ENCODE measurements around the gene MCM8.

DNA sequence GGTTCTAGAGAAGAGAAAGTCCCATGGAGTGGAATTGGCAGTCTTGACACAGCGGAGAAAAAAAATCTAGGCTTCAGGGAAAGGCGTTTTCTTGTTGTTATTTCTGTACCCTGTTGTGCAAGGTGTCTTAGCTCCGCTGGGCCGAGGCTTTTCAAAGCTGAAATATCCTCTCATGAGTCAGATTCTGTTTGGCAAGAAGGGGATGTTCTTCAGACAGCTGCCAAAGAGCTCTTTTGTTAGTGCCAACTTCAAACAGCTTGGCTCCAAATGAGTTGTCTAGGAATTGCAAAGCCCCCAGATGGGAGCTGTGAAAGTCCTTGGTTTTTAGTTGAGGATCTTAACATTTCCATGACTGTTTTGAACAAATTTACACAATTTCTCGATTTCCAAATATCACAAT is 57.8 kb downstream of the MCM8 start:
- TF ChIP-seq, protein P1, sequence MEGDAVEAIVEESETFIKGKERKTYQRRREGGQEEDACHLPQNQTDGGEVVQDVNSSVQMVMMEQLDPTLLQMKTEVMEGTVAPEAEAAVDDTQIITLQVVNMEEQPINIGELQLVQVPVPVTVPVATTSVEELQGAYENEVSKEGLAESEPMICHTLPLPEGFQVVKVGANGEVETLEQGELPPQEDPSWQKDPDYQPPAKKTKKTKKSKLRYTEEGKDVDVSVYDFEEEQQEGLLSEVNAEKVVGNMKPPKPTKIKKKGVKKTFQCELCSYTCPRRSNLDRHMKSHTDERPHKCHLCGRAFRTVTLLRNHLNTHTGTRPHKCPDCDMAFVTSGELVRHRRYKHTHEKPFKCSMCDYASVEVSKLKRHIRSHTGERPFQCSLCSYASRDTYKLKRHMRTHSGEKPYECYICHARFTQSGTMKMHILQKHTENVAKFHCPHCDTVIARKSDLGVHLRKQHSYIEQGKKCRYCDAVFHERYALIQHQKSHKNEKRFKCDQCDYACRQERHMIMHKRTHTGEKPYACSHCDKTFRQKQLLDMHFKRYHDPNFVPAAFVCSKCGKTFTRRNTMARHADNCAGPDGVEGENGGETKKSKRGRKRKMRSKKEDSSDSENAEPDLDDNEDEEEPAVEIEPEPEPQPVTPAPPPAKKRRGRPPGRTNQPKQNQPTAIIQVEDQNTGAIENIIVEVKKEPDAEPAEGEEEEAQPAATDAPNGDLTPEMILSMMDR (optimal IDR thresholded peaks at IDR 0.05 in 1 of 3, IDR thresholded peaks at IDR 0.05 in 1 of 3, conservative IDR thresholded peaks at IDR 0.05 in 1 of 3; ENCODE audit: extremely low read depth in 1 of 3, insufficient read depth in 2 of 3, low read length in 3 of 3), result no peak
- no peak for TF ChIP-seq EZH2 (IDR thresholded peaks at IDR 0.05; ENCODE audit: low read length)
